GM12892 (cell line): Measurements from ENCODE around the gene HEATR9.

Experiments
- POLR2A ChIP-seq: IDR thresholded peaks from 2 replicates; pipeline ENCODE4 v1.6.1; 2011; ENCODE audit warnings: low read depth, low read length, control low read depth
- POLR2AphosphoS5 ChIP-seq: IDR thresholded peaks from 2 replicates; pipeline ENCODE4 v1.6.1; 2011; ENCODE audit warnings: low read depth, low read length, control low read depth

- TF ChIP-seq POLR2AphosphoS5 (no peak), POLR2A (no peak)
Measured at GRCh38 chr17:35913609-35914008, 44.9 kb upstream of the HEATR9 start.
